Measurements from ENCODE around the gene MYCBP2.
"Not testable (repeated sequence)": the region's sequence is repeated elsewhere in the genome, so short reads cannot be mapped to it uniquely, and the experiment has no call there.

The MYCBP2 gene

GRCh38 chr13:77337159-77337558 lies 10.3 kb upstream of the MYCBP2 start:
- DNase-seq (ENCODE audit: low read depth in 3 of 3, low spot score in 1 of 3): no peak

GRCh38 chr13:77335543-77335942 lies 8.6 kb upstream of the MYCBP2 start:
- no peak for DNase-seq (ENCODE audit: low read depth in 3 of 3, low spot score in 1 of 3)

- no peak for DNase-seq (ENCODE audit: low read depth in 3 of 3, low spot score in 1 of 3)
Measured at GRCh38 chr13:77333594-77333993, 6.7 kb upstream of the MYCBP2 start.

GRCh38 chr13:77331421-77331820 lies 4.5 kb upstream of the MYCBP2 start:
- DNase-seq (ENCODE audit: low read depth in 3 of 3, low spot score in 1 of 3): no peak

- DNase-seq (ENCODE audit: low read depth in 3 of 3, low spot score in 1 of 3): no peak
Measured at GRCh38 chr13:77329911-77330584, 3.2 kb upstream of the MYCBP2 start.

- peak; percentile 67 to 77 (median 72) for DNase-seq (ENCODE audit: low read depth in 3 of 3, low spot score in 1 of 3)
Measured at GRCh38 chr13:77329133-77329910, 2.4 kb upstream of the MYCBP2 start.

GRCh38 chr13:77328819-77329132 lies 1.9 kb upstream of the MYCBP2 start:
- no peak for DNase-seq (ENCODE audit: low read depth in 3 of 3, low spot score in 1 of 3)

GRCh38 chr13:77325371-77325980 lies 1.4 kb downstream of the MYCBP2 start:
- DNase-seq (ENCODE audit: low read depth in 3 of 3, low spot score in 1 of 3): no peak

- DNase-seq (ENCODE audit: low read depth in 3 of 3, low spot score in 1 of 3): no peak
Measured at GRCh38 chr13:77323858-77324257, 3.0 kb downstream of the MYCBP2 start.

- no peak for DNase-seq (ENCODE audit: low read depth in 3 of 3, low spot score in 1 of 3)
Measured at GRCh38 chr13:77319536-77319935, 7.4 kb downstream of the MYCBP2 start.

GRCh38 chr13:77318741-77319140 lies 8.2 kb downstream of the MYCBP2 start:
- no peak for DNase-seq (ENCODE audit: low read depth in 3 of 3, low spot score in 1 of 3)

- no peak for DNase-seq (ENCODE audit: low read depth in 3 of 3, low spot score in 1 of 3)
Measured at GRCh38 chr13:77316430-77316829, 10.5 kb downstream of the MYCBP2 start.

- DNase-seq (ENCODE audit: low read depth in 3 of 3, low spot score in 1 of 3): not testable (repeated sequence)
Measured at GRCh38 chr13:77315509-77315908, 11.4 kb downstream of the MYCBP2 start.

GRCh38 chr13:77313923-77314322 lies 13.0 kb downstream of the MYCBP2 start:
- DNase-seq (ENCODE audit: low read depth in 3 of 3, low spot score in 1 of 3): no peak

- DNase-seq (ENCODE audit: low read depth in 3 of 3, low spot score in 1 of 3): no peak
Measured at GRCh38 chr13:77312311-77312710, 14.6 kb downstream of the MYCBP2 start.

- no peak for DNase-seq (ENCODE audit: low read depth in 3 of 3, low spot score in 1 of 3)
Measured at GRCh38 chr13:77310579-77311279, 16.2 kb downstream of the MYCBP2 start.

- DNase-seq (ENCODE audit: low read depth in 3 of 3, low spot score in 1 of 3): no peak
Measured at GRCh38 chr13:77310161-77310560, 16.7 kb downstream of the MYCBP2 start.

GRCh38 chr13:77309254-77309653 lies 17.6 kb downstream of the MYCBP2 start:
- no peak for DNase-seq (ENCODE audit: low read depth in 3 of 3, low spot score in 1 of 3)

GRCh38 chr13:77306458-77306857 lies 20.4 kb downstream of the MYCBP2 start:
- no peak for DNase-seq (ENCODE audit: low read depth in 3 of 3, low spot score in 1 of 3)

GRCh38 chr13:77305266-77305665 lies 21.6 kb downstream of the MYCBP2 start:
- DNase-seq (ENCODE audit: low read depth in 3 of 3, low spot score in 1 of 3): no peak

GRCh38 chr13:77300176-77301037 lies 26.5 kb downstream of the MYCBP2 start:
- no peak for DNase-seq (ENCODE audit: low read depth in 3 of 3, low spot score in 1 of 3)

Data from stimulated activated CD4-positive, alpha-beta T cell treated with anti-CD3 and anti-CD28 coated beads, TNF-alpha, amount 100 ng/mL, for 1 hour (primary cell).